Right lobe of liver (tissue), 4 donors: ENCODE results near the gene PAPLN.
"Not testable (repeated sequence)": the region's sequence is repeated elsewhere in the genome, so short reads cannot be mapped to it uniquely, and the experiment has no call there.

Experiments
- CTCF ChIP-seq, 4 donors: fragments of 200-600 bp in 3 of 4; fragments of 450-650 bp in 1 of 4; IDR thresholded peaks; one replicate each; pipeline versions ENCODE4 v1.5.1 to v1.8.0; 2016 to 2022; ENCODE audit warnings: antibody characterized with exemption in 4 of 4, mild to moderate bottlenecking in 2 of 4
- POLR2A ChIP-seq: fragments of 450-650 bp; IDR thresholded peaks from one replicate; pipeline ENCODE4 v1.6.1; 2017; ENCODE audit warnings: antibody characterized with exemption, mild to moderate bottlenecking
- donor health status: DM: no; HTN: no; CAD: no.
- donor health status: DM: no; HTN: no; CAD: no.
- donor health status: DM: no; HTN: yes; CAD: no.

GRCh38 chr14:73309207-73309606 lies 71.9 kb downstream of the PAPLN start:
- not testable (repeated sequence) for TF ChIP-seq POLR2A; CTCF (IDR thresholded peaks at IDR 0.05)
